HG03095 (cell line): ENCODE measurements around the gene OR7D4.
"Not testable (repeated sequence)": the region's sequence is repeated elsewhere in the genome, so short reads cannot be mapped to it uniquely, and the experiment has no call there.

Experiments used
- ATAC-seq: cut with Tn5 transposase; IDR thresholded peaks from one replicate; pipeline ENCODE4 v1.9.1; 2021; ENCODE audit warnings: moderate library complexity; ENCODE audit not compliant: unreplicated experiment

The OR7D4 gene

GRCh38 chr19:9219489-9219888 is at the start of gene OR7D4:
Gene OR7D4, minus strand, starts transcription at chr19:9219589. Its CDS starts 4,752 bp downstream, at chr19:9214837.
- ATAC-seq, result no peak

- no peak for ATAC-seq
Measured at GRCh38 chr19:9251236-9251635, 31.8 kb upstream of the OR7D4 start.

- no peak for ATAC-seq
Measured at GRCh38 chr19:9250630-9251029, 31.2 kb upstream of the OR7D4 start, which contains the start of gene OR7E24. Gene OR7E24, plus strand, starts transcription at chr19:9250930. Its CDS starts 114 bp downstream, at chr19:9251044.

GRCh38 chr19:9205501-9206113 is 13.8 kb downstream of the OR7D4 start:
- no peak for ATAC-seq

- ATAC-seq, result not testable (repeated sequence)
Measured at GRCh38 chr19:9198044-9198443, 21.3 kb downstream of the OR7D4 start.

- no peak for ATAC-seq
Measured at GRCh38 chr19:9189535-9189934, 29.9 kb downstream of the OR7D4 start.

- ATAC-seq, result no peak
Measured at GRCh38 chr19:9187191-9187590, 32.2 kb downstream of the OR7D4 start.

- ATAC-seq, result no peak
Measured at GRCh38 chr19:9183000-9183399, 36.4 kb downstream of the OR7D4 start.

GRCh38 chr19:9178901-9179300 is 40.5 kb downstream of the OR7D4 start, which contains the start of gene OR7D2:
Gene OR7D2, plus strand, starts transcription at chr19:9178979. Its CDS starts 6,803 bp downstream, at chr19:9185782.
- ATAC-seq, result no peak

- ATAC-seq, result no peak
Measured at GRCh38 chr19:9175326-9175725, 44.1 kb downstream of the OR7D4 start.

GRCh38 chr19:9171393-9171991 is 47.9 kb downstream of the OR7D4 start:
- no peak for ATAC-seq

GRCh38 chr19:9166846-9167245 is 52.5 kb downstream of the OR7D4 start:
- no peak for ATAC-seq

GRCh38 chr19:9165261-9165660 is 54.1 kb downstream of the OR7D4 start:
- ATAC-seq, result no peak

GRCh38 chr19:9161427-9161826 is 58.0 kb downstream of the OR7D4 start:
- ATAC-seq, result no peak
